GM23338 (cell line): Measurements from ENCODE around the gene NFIC.

Experiments used
- EZH2 ChIP-seq: fragments of 200-600 bp; sonication (generic); IDR thresholded peaks from one replicate; pipeline ENCODE4 v1.8.0; 2017; ENCODE audit warnings: antibody characterized with exemption, mild to moderate bottlenecking, low read depth; ENCODE audit not compliant: unreplicated experiment
- EZH2phosphoT487 ChIP-seq: fragments of 200-600 bp; sonication (generic); IDR thresholded peaks from one replicate; pipeline ENCODE4 v1.8.1; 2018; ENCODE audit warnings: antibody characterized with exemption; ENCODE audit not compliant: unreplicated experiment
- POLR2AphosphoS5 ChIP-seq: IDR thresholded peaks from 2 replicates; pipeline ENCODE4 v1.6.1; 2016; ENCODE audit warnings: antibody characterized with exemption, low read depth
- TF ChIP-seq, protein P1 (sequence below), 2 experiments: fragments of 200-600 bp in 1 of 2; sonication (generic) in 1 of 2; conservative IDR thresholded peaks; 2 replicates each; pipeline versions ENCODE4 v1.5.1 to v1.6.1; 2016 to 2017; ENCODE audit warnings: antibody characterized with exemption in 2 of 2, low read depth in 2 of 2, mild to moderate bottlenecking in 2 of 2, moderate library complexity in 1 of 2

- TF ChIP-seq EZH2phosphoT487 (no peak), POLR2AphosphoS5 (no peak), EZH2 (no peak)
- TF ChIP-seq, protein P1, sequence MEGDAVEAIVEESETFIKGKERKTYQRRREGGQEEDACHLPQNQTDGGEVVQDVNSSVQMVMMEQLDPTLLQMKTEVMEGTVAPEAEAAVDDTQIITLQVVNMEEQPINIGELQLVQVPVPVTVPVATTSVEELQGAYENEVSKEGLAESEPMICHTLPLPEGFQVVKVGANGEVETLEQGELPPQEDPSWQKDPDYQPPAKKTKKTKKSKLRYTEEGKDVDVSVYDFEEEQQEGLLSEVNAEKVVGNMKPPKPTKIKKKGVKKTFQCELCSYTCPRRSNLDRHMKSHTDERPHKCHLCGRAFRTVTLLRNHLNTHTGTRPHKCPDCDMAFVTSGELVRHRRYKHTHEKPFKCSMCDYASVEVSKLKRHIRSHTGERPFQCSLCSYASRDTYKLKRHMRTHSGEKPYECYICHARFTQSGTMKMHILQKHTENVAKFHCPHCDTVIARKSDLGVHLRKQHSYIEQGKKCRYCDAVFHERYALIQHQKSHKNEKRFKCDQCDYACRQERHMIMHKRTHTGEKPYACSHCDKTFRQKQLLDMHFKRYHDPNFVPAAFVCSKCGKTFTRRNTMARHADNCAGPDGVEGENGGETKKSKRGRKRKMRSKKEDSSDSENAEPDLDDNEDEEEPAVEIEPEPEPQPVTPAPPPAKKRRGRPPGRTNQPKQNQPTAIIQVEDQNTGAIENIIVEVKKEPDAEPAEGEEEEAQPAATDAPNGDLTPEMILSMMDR (conservative IDR thresholded peaks at IDR 0.05; ENCODE audit: low read depth in 2 of 2): no peak
These were observed 23.5 kb downstream of the NFIC start for GRCh38 chr19:3389876-3390371.
